Measurements from ENCODE around the gene RTN4.

The RTN4 gene

DNA sequence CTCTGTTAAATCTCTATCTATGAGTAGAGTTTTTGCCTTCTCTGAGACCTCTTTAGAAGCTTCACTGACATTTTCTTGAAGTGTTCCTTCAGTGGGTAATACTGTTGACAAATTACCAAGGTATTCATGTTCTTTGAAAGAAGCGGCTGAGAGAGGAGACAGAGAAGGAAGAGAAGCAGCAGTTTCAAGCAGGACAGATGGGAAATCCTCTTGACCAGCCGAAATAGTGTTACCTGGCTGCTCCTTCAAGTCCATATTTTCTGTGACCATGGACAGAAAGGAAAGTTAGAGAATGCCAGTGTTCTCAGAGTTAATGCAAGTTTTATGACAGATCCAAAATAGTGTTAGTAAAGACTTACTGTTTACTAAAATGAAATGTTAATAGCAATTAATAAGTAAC lies 23.0 kb downstream of the RTN4 start:
- no peaks in the 10 kb centered on the region for H3K27me3 ChIP-seq (ENCODE audit: control insufficient read depth, insufficient read depth, low read length)
- no peaks in the 10 kb centered on the region for H3K36me3 ChIP-seq (ENCODE audit: control insufficient read depth, insufficient read depth, low read length)
- no peak overlapping the region for H3K9ac ChIP-seq (ENCODE audit: low read length)
- no peak overlapping the region for H3K4me3 ChIP-seq (ENCODE audit: low read length)
- no peaks in the 10 kb centered on the region for H3K9me3 ChIP-seq (ENCODE audit: control insufficient read depth, low read length)
- H3K4me1 ChIP-seq (ENCODE audit: control insufficient read depth, insufficient read depth, low read length) = peaks cover 4% of the 10 kb centered on the region

DNA sequence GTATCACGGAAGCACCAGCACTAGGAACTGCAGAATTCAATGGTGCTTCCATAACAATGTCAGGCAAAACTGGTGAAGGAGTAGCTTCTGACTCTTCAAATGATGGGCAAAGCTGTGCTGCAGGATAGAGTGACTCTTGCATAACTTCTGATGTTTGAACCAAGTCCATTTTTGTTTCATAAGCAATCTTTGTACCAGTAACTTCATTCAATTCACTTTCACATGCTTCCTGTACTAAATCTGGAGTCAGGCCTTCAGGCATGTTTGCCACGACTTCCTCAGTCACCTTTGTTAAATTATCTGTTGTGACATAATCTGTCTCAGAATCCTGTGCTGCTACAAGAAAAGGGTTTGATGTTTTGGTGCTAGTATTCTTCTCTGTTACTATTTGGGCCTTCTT lies 24.0 kb downstream of the RTN4 start:
- Histone ChIP-seq H3K36me3 (ENCODE audit: control insufficient read depth, insufficient read depth, low read length) (no peaks in the 10 kb centered on the region), H3K4me3 (ENCODE audit: low read length) (no peak overlapping the region), H3K9me3 (ENCODE audit: control insufficient read depth, low read length) (no peaks in the 10 kb centered on the region), H3K9ac (ENCODE audit: low read length) (no peak overlapping the region), H3K27me3 (ENCODE audit: control insufficient read depth, insufficient read depth, low read length) (no peaks in the 10 kb centered on the region), H3K4me1 (ENCODE audit: control insufficient read depth, insufficient read depth, low read length) (no peaks in the 10 kb centered on the region)

DNA sequence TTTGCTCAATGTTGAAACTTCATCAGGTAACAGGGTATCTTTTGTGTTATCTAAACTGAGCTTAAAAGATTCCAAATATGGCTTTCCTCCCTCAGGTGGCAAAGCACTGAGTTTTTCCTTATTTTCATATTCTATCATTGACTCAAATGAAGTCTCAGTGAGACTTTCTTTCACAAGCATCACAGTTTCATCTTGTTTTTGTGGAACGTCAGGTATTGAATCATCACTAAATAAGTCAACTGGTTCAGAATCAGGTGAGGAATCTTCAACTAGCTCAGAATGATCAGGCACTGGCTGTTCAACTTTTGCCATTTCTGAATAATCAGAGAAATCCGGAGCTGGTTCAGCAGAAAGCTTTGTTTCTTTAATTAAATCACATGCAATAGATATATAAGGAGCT lies 24.6 kb downstream of the RTN4 start:
- no peaks in the 10 kb centered on the region for H3K4me1 ChIP-seq (ENCODE audit: control insufficient read depth, insufficient read depth, low read length)
- H3K36me3 ChIP-seq (ENCODE audit: control insufficient read depth, insufficient read depth, low read length) = no peaks in the 10 kb centered on the region
- no peak overlapping the region for H3K4me3 ChIP-seq (ENCODE audit: low read length)
- H3K9ac ChIP-seq (ENCODE audit: low read length) = no peak overlapping the region
- no peaks in the 10 kb centered on the region for H3K27me3 ChIP-seq (ENCODE audit: control insufficient read depth, insufficient read depth, low read length)
- H3K9me3 ChIP-seq (ENCODE audit: control insufficient read depth, low read length) = no peaks in the 10 kb centered on the region

DNA sequence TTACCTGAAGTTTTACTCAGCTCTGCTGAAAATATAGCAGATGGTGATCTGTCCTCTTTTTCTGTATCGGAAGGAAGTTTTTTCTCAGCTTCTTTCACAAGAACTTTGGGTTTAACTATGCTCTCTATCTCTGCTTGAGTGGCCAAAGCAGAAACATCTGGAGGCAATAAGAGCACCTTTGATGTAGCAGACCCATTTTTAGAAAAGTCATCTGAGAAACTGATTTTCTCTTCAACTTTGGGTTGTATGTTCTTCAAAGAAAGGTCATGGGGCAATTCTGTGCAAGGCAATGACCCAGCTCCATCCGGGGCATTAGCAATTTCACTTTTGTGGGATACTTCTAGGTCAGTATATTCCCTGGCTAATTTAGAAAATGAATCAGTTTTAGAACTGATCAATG lies 25.2 kb downstream of the RTN4 start:
- H3K4me1 ChIP-seq (ENCODE audit: control insufficient read depth, insufficient read depth, low read length) = no peaks in the 10 kb centered on the region

DNA sequence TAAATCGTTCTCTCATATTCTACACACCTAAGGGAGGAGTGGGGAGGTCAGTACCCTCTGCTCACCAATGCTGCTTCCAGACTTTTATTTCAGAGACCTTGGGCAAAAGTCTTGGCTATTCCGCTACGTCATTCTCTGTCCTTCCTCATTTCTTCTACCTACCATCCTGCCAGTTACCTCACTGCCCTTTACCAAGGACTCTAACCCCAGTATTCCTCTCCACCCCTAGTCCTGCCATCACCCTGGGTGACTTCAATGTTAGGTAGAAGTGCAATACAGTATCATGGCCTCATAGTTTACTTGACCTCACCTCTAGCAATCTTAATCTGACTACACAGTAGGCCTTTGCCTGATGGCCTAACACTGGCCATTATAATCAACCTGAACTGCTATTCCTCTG lies 27.8 kb downstream of the RTN4 start:
- Histone ChIP-seq H3K4me1 (ENCODE audit: control insufficient read depth, insufficient read depth, low read length) (peaks cover 8% of the 10 kb centered on the region), H3K36me3 (ENCODE audit: control insufficient read depth, insufficient read depth, low read length) (no peaks in the 10 kb centered on the region), H3K9me3 (ENCODE audit: control insufficient read depth, low read length) (no peaks in the 10 kb centered on the region), H3K9ac (ENCODE audit: low read length) (no peak overlapping the region), H3K27me3 (ENCODE audit: control insufficient read depth, insufficient read depth, low read length) (no peaks in the 10 kb centered on the region), H3K4me3 (ENCODE audit: low read length) (no peak overlapping the region)

More for the DNA sequence above, 25.2 kb downstream of the RTN4 start:
- H3K9me3 ChIP-seq (ENCODE audit: control insufficient read depth, low read length) = no peaks in the 10 kb centered on the region
- no peaks in the 10 kb centered on the region for H3K27me3 ChIP-seq (ENCODE audit: control insufficient read depth, insufficient read depth, low read length)
- H3K4me3 ChIP-seq (ENCODE audit: low read length) = no peak overlapping the region
- H3K36me3 ChIP-seq (ENCODE audit: control insufficient read depth, insufficient read depth, low read length) = no peaks in the 10 kb centered on the region
- no peak overlapping the region for H3K9ac ChIP-seq (ENCODE audit: low read length)

DNA sequence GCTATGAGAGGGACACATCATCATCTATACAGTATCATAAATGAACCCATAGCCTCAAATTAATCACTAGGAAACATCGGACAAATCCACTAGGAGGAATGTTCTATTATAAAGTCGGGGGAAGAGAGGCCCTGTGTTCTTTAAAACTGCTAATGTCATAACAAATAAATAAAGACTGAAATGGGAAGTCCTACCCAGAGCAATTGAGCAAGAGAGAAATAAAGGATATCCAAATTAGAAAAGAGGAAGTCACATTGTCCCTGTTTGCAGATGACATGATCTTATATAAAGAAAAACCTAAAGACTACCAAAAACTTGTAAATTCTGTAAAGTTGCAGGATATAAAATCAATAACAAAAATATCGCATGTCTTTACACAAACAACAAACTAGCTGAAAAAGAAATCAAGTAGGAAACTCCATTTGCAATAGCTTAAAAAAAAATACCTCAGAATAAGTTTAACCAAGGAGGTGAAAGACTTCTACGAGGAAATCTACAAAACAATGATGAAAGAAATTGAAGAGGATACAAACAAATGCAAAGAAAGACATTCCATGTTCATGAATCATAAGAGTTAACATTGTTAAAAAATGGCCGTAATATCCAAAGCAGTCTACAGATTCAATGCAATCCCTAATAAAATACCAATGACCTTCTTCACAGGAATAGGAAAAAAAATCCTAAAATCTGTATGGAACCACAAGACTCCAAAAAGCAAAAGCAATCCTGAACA lies 30.6 kb downstream of the RTN4 start:
- no peaks in the 10 kb centered on the region for H3K36me3 ChIP-seq (ENCODE audit: control insufficient read depth, insufficient read depth, low read length)
- no peak overlapping the region for H3K9ac ChIP-seq (ENCODE audit: low read length)
- H3K27me3 ChIP-seq (ENCODE audit: control insufficient read depth, insufficient read depth, low read length) = no peaks in the 10 kb centered on the region
- peaks cover 13% of the 10 kb centered on the region for H3K4me1 ChIP-seq (ENCODE audit: control insufficient read depth, insufficient read depth, low read length)
- no peak overlapping the region for H3K4me3 ChIP-seq (ENCODE audit: low read length)
- no peaks in the 10 kb centered on the region for H3K9me3 ChIP-seq (ENCODE audit: control insufficient read depth, low read length)

DNA sequence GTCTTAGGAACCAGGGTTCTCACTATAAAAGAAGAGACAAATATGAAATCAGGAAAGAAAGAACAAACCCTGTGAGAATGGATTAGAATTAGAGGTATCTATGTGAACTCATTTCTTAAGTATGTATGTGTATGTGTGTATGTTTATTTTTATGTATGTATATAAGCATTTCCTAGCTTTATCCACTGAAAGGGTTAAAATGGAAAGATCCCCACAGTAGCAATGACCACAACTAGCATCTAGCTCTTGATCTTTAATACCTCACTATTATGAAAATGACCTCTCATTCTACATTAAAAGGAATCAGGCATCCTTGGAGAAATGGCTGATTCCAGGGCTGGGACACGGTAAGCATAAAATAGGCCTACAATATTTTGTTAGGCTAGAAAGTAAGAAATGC lies 31.6 kb downstream of the RTN4 start:
- no peaks in the 10 kb centered on the region for H3K27me3 ChIP-seq (ENCODE audit: control insufficient read depth, insufficient read depth, low read length)
- H3K9ac ChIP-seq (ENCODE audit: low read length) = no peak overlapping the region
- no peak overlapping the region for H3K4me3 ChIP-seq (ENCODE audit: low read length)
- H3K9me3 ChIP-seq (ENCODE audit: control insufficient read depth, low read length) = no peaks in the 10 kb centered on the region
- peaks cover 18% of the 10 kb centered on the region for H3K4me1 ChIP-seq (ENCODE audit: control insufficient read depth, insufficient read depth, low read length)
- H3K36me3 ChIP-seq (ENCODE audit: control insufficient read depth, insufficient read depth, low read length) = no peaks in the 10 kb centered on the region

DNA sequence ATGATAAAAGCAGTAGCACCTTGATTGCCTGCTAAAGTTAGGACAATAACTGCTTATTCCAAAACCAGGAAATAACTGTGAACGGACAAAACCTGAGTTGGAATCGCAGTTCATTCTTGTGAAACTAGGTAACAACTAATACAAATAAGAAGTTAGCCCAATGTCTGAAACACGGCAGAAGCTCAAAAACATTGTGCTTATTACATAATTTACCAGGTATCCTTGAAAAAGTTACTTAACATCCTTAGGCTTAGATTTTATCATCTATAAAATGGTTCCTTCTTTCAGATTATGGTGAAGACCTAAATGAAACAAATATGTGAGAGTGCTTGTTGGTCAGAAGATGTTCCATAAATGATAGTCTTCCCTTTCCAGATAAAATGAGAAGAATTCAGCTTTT lies 32.4 kb downstream of the RTN4 start:
- Histone ChIP-seq H3K9me3 (ENCODE audit: control insufficient read depth, low read length) (no peaks in the 10 kb centered on the region), H3K9ac (ENCODE audit: low read length) (no peak overlapping the region), H3K27me3 (ENCODE audit: control insufficient read depth, insufficient read depth, low read length) (no peaks in the 10 kb centered on the region), H3K36me3 (ENCODE audit: control insufficient read depth, insufficient read depth, low read length) (no peaks in the 10 kb centered on the region), H3K4me3 (ENCODE audit: low read length) (no peak overlapping the region), H3K4me1 (ENCODE audit: control insufficient read depth, insufficient read depth, low read length) (peaks cover 22% of the 10 kb centered on the region)

DNA sequence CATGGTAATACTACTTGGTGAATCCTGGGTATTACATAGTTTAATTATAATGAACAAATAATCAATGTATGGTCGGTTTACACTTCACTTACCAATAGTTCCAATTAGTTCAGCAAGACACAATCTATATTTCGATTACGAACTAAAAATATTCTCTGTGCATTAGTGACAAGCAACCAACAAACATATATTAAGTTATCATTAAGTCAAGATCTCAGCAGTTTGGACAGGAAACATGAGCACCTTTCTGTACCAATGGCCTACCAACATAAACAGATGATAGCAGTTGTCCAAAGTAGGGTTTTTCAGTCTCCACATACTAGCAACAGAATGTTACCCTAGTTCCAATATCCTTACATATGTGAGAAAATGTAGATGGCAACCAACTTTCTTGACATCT lies 32.8 kb downstream of the RTN4 start:
- no peaks in the 10 kb centered on the region for H3K27me3 ChIP-seq (ENCODE audit: control insufficient read depth, insufficient read depth, low read length)
- H3K36me3 ChIP-seq (ENCODE audit: control insufficient read depth, insufficient read depth, low read length) = no peaks in the 10 kb centered on the region
- no peak overlapping the region for H3K4me3 ChIP-seq (ENCODE audit: low read length)
- peaks cover 26% of the 10 kb centered on the region for H3K4me1 ChIP-seq (ENCODE audit: control insufficient read depth, insufficient read depth, low read length)
- no peaks in the 10 kb centered on the region for H3K9me3 ChIP-seq (ENCODE audit: control insufficient read depth, low read length)
- no peak overlapping the region for H3K9ac ChIP-seq (ENCODE audit: low read length)

DNA sequence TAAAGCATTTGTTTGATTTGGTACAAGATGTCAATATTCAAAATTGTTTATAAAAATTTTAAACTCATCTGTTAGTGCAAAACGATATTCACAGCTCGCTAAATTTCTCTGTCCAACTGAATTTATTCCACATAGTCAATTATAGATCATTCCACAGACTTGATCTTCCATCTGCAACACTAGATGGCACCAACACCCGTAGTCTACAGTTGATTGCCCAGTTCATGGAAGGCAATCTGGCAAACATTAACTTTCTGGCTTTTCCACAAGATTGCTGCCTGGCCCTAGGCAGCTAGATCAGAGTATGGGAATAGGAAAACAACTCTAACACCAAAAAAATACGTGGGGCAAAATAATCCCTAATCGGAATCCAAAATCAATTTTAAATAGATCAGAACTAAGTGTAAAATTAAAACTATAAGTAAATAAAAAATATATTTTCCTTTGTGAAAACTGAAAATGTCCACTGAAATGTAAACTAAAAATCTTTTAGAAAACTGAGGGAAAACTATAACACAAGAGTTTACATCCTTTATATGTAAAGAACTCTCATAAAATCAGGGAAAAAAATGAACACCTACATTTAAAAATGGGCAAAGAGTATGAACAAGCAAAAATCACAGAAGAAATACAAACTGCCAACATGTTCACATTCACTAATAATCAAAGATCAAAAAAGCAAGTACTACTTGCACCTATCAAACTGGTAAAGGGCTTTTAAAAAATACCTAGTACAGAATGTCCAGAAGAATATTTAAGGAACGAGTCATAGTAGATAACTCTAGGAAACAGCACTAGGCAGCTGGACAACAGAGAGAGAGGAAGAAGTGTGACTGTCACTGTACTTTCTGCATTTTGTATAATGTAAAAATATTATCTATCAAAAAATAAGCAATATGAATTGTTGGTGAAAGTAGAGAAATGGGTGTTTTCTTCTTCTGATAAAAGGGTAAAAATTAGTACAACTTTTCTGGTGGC lies 35.0 kb downstream of the RTN4 start:
- Histone ChIP-seq H3K4me3 (ENCODE audit: low read length) (no peak overlapping the region), H3K9ac (ENCODE audit: low read length) (no peak overlapping the region), H3K4me1 (ENCODE audit: control insufficient read depth, insufficient read depth, low read length) (peaks cover 35% of the 10 kb centered on the region), H3K36me3 (ENCODE audit: control insufficient read depth, insufficient read depth, low read length) (no peaks in the 10 kb centered on the region), H3K27me3 (ENCODE audit: control insufficient read depth, insufficient read depth, low read length) (no peaks in the 10 kb centered on the region), H3K9me3 (ENCODE audit: control insufficient read depth, low read length) (no peaks in the 10 kb centered on the region)

DNA sequence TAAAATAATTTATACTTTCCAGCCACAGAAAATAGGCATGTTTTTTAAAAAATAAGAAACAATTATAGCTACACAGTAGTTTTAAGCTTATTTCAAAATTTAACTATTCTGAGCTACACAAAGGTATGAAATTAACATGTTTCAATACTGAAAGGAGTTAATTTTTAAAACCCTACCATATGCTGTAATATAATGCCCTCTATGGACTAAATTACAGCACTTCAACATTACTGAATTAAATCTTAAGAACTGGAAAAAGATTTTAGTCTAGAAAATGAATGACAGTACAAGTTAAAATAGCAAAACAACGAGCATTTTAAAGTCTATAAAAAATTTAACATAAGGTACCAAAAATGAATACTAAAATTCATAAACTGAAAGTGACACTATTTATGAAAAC lies 36.3 kb downstream of the RTN4 start:
- Histone ChIP-seq H3K4me1 (ENCODE audit: control insufficient read depth, insufficient read depth, low read length) (peaks cover 35% of the 10 kb centered on the region), H3K4me3 (ENCODE audit: low read length) (no peak overlapping the region), H3K9ac (ENCODE audit: low read length) (no peak overlapping the region), H3K36me3 (ENCODE audit: control insufficient read depth, insufficient read depth, low read length) (no peaks in the 10 kb centered on the region), H3K27me3 (ENCODE audit: control insufficient read depth, insufficient read depth, low read length) (no peaks in the 10 kb centered on the region), H3K9me3 (ENCODE audit: control insufficient read depth, low read length) (no peaks in the 10 kb centered on the region)

All from mucosa of stomach (tissue), 1 donor.